GM12873 (cell line): ENCODE measurements around the gene SF1.

Source experiments
- CTCF ChIP-seq: IDR thresholded peaks from 2 replicates; pipeline ENCODE4 v1.5.1; 2012; ENCODE audit warnings: low read depth, mild to moderate bottlenecking, moderate library complexity, low read length, control low read depth; ENCODE audit not compliant: insufficient read depth; ENCODE audit errors: missing control alignments

Gene SF1

DNA sequence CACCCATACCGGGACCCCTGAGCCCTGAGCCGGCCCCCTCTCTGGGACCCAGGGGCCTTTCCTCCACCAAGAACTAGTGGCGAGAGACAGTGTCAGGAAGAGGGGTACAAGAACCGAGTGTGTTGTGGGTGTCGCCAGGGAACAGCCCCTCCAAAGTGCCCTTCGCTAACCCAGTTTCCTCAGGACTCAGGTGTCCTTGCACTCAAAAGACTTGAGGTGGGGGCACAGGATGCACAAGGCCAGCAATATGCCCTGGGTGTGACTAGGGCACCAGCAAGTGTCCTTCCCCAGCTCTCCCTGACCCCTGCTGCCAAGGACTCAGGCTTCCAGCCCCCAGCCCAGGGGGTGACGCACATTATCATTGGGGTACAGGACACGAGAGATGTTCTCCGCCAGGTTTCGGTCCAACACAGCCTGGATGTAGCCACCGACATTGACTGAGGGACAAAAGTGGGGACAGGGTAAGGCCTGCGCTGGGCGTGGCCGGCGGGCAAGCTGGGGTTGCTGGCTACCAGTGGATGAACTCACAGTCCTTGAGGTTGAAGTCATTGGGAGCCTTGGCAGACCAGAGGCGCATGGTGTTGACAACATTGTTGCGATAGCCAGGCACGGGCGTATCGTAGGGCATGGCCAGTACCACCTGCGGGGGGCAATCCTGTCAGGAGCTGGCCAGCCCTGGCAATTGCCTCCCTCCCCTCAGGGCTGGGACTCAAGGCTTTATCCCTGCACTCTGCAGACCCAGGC lies 23.3 kb downstream of the SF1 start:
- no peak for TF ChIP-seq CTCF

- TF ChIP-seq CTCF, result no peak
These were observed 24.0 kb downstream of the SF1 start for GRCh38 chr11:64754124-64754918.

- no peak for TF ChIP-seq CTCF
These were observed 24.8 kb downstream of the SF1 start for GRCh38 chr11:64753380-64754123.

GRCh38 chr11:64753019-64753379 lies 25.3 kb downstream of the SF1 start:
- TF ChIP-seq CTCF, result no peak

DNA sequence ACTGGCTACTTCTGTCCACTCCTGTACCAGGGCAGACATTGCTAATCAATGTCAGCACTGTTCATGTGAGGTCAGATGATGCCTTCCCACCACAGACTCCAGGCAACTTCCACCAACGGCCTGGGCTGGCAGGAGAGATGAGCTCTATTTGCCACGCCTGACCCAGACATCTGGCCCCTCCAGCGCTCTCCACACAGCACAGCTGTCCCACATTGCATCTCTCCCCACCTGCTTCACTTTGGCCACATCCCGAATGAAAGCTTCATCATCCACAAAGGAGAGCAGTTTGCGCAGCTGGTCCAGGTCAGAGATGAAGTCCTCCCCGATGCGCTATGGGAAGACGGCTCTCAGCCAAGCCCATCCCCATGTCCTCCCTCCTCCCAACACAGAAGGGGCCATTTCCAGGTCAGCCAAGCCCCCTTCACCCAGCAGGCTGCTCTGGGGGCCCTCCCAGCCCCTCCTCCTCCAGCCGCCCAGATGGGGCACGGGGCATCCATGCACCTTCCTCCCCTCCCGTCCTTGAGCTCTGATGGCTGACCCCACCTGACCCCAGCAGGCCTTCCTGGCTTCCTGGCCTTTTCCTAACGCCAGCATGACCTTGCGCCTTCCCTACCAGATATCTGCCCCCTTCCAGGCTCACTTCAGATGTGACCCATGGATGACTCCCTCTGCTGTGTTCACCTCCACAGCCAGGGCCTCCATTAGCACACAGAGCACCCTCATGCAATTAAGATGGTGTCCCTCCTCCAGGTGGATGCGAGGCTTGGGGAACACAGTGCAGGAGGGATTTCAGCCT lies 26.0 kb downstream of the SF1 start:
- no peak for TF ChIP-seq CTCF

DNA sequence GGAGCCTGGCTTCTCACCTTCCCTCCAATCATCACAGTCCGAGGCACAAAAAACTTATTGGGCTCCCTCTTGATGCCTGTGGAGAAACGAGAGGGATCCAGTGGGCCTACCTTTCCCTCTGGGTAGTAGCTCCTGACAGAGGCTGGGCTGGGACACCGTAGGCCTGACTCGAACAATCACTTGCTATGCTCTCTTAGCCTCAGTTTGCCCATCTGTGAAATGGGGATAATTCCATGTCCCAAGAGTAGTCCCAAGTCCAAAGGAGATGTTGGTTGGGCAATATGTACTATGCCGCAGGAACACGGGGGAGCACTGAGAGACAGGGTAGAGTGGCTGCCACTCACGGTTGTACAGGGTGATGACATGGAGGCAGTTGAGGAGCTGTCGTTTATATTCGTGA lies 26.8 kb downstream of the SF1 start:
- no peak for TF ChIP-seq CTCF
